Measurements from ENCODE around the gene ELMO1.
A peak's percentile ranks its signal among the peaks of the same experiment; 100 is the strongest.

The ELMO1 gene

DNA sequence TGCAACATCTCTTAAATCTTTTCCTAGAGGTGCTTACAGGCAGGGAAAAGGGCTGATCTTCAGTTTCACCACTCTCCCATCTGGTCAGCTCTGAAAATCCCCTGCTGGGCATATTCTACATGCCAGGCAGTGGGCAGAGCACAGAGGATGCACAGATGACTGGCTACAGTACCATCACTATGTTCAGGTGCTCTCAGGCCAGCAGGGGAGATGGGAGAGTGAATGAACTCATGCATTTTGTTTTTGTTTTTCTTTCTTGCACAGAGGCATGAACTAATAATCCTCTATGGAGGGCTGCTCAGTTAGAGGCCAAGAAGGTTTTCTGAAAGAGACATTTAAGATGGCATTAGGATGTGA, 19.3 kb downstream of the ELMO1 start:
- no peak for DNase-seq

DNA sequence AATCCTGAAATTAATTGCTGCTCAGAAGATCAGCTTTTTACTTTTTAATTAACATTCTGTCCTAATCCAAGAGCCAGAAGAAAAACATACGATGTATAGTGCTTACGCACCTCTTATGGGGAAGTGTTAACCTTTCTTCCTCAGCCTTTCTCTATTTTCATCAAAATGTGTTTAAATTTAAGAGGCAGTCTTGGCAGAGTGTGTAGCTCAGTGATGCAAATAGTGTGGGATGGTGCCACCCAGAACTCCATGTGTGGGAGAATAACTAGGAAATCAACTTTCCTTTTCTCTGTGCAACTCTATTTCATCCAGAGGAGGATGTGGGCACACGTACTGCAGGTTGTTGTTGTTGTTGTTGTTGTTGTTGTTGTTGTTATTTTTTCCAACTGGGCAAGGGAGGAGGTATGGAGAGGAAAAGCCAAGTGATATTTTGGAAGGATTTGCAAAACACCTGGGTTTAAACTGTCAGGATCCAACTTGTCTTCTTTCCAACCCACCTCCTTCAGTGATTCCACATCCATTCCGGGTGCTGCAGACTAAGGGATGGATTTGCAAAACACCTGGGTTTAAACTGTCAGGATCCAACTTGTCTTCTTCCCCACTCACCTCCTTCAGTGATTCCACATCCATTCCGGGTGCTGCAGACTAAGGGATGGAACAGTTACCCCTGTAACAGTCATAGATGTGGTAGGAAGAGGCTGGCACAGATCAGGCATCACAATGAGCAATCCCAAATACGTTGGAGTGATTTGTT, 19.8 kb downstream of the ELMO1 start:
- DNase-seq, result no peak

DNA sequence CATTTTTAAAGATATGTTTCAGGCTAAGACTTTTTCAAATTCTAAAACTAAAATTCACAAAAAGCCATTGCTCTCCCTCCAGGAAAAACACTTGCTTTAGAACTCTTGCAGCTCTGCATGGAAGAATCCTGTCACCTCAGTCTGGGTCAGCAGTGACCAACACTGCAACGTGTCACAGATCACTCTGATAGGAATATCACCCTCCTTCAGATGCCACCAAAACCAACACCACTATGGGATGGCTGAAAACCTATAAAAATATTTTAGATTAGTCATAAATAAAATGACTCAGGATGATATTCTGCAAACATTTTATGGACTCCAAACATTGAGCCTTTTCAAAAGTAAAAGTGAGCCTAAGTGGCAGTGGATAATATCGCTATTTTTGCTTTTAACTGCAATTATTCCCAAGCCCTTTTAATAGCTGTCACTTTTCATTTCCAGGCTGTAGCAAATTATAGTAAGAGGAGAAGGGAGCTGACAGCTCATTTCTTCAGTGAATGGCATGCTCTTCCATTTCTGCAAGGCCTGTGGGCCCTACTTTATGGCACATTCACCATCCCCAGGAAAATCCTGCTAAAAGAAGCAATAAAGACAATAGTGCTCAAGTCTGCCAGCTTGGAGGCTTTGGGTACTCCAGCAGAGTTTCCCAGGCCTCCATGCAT, 21.3 kb downstream of the ELMO1 start:
- no peak for DNase-seq

DNA sequence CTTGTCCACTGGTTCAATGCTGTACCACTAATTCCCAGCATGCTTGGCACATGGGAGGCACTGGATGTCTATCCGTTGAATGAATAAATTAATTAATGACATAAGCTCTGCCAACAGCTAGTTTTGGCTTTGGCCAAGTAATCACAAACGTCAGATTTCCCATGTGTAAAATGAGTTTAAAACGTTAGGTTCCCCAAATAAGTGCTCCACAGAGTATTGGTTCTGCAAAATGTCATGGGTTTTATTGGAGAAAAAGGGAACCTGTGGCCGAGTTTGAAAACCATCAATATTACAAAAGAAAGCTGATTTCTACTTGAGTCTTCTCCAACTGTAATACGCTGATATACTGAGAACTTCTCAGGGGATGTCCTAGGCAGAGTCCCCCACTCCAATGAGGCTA, 23.2 kb downstream of the ELMO1 start:
- DNase-seq, result no peak

DNA sequence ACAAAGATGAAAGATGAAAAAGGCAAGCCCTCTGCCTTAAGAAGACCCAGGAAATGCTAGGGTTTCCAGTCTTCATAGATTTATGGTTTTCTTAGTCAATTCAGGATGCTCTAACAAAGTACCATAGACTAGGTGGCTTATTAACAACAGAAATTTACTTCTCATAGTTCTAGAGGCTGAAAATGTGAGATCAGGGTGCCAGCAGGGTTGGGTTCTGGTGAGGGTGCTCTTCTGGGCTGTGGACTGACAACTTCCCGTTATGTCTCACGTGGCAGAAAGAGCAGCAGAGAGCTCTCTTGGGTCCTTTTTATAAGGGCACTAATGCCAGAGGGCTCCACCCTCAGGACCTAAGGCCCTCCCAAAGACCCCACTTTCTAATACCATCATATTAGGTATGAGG, 23.7 kb downstream of the ELMO1 start:
- DNase-seq, result no peak

DNA sequence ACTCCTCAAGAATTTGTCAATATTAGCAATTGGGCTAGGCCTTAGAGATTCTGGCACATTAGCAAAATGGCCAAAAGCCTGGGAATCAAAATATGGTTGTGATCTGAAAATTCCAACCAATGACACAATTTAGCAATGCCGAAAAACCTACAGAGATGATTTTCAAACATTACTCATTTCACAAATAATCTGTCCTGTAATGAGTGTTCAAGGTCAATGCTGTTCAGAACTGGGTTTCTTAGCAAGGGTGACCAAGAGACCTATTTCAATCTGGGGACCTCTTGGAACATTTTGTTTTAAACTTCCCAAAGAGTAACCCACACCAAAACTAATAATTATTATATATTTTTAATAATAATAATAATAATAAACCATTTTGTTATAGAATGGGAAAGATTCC, 24.1 kb downstream of the ELMO1 start:
- DNase-seq, result no peak

DNA sequence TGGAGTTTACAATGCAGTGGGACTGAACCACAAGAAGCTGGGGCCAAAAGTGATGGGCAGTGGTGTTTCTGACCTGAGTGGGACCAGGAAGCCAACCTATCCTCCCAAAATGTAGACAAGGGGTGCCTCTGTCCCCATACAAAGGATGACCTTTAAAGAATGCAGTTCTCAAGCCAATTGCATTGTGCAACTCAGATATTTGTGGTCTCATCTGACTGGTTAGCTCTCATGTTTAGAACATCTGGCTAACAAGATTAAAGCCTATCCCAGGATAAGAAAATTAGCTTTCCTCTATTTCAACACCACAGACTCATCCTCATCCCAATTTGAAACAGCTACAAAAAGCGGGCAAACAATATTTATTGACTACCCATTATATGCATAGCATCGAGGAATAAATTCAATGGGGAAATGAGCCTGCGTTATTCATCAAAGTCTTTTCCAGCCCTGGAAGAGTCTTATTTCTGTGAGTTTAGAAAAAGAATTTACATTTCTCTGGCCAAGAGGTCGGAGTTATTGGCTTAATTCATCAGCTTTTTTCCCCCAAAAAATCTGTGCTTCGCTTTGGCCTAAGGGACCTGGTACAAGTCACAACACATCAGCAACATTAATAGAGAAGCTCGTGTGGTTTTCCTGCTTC, 26.7 kb downstream of the ELMO1 start:
- no peak for DNase-seq

DNA sequence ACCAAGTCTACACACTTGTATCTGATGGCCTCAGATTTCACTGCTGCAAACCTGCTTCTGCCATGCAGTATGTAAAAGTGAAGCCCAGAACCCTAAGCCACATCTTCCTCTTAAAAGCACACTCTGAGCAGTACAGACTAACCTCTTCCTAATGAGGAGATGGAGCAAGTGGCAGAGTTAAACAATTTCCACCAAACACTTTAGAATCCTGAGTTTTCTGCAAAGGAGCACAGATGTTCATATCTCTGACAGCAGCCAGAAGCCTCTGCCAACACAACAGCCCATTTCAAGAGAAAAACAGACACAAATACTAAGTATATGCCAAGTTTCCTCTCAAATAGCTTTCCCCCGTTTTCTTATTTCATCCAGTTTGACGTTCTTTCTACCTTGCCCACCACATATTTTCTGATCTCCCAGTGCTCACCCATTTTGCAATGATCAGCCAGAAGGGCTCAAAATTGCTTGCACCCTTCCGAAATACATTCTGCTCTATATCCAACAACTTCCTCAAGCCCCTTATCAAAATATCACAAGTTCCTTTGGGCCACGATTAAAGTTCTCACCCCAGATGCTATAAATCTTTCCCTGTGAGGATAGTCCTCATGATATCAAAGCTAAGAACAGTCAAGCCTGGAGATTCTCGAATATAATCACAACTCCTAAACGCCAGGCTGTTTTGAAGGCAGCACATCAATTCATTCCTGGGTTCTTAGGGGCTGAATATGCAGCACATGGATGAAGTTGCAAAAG, 27.5 kb downstream of the ELMO1 start:
- no peak for DNase-seq

DNA sequence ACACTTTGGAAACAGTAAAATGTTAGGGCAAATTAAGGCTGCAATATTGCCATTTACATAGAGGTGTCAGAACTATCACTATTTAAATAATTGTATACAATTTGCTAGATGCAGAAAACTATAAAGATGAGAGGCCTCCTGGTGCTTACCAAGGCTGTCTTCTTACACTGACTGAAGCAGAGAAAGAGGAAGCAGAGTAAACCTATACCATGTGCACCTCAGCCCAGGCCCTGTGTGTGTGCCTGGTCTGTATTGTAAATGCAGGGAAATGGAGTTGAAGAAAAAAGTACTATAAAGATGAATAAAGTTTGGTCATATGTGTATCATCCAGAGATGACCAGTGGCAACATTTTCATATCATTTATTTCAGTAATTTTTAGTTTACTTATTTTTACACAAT, 29.2 kb downstream of the ELMO1 start:
- no peak for DNase-seq

DNA sequence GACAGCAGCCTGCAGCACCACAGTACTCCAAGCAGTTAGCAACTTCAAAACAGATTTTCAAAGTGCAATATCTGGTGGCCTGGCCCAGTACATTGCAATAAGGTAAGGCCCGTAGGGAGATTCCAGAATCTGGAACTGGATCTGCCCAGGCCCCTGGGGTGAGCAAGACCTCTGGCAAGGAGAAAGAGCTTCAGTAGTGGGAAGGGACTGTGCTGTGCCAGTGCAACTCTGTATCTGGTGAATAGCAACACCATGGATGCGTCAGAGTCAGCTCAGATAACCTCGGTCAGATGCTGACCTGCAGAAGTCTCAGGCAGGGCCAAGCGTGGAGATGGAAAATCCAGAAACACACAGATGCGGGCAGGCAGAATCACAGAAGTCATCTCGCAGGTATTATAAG, 30.3 kb downstream of the ELMO1 start:
- no peak for DNase-seq

DNA sequence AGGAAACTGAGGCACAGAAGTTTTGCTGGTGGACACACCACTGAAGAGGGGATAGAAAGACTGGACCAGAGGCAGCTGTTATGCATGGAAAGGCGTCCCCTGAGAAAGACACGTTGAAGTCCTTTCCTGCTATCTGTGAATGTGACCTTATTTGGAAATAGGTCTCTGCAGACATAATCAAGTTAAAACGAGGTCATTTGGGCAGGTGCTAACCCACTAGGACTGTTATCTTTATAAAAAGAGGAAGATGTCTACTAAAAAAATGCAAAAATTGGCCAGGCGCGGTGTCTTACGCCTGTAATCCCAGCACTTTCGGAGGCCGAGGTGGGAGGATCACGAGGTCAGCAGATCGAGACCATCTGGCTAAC, 31.6 kb downstream of the ELMO1 start:
- no peak for DNase-seq

DNA sequence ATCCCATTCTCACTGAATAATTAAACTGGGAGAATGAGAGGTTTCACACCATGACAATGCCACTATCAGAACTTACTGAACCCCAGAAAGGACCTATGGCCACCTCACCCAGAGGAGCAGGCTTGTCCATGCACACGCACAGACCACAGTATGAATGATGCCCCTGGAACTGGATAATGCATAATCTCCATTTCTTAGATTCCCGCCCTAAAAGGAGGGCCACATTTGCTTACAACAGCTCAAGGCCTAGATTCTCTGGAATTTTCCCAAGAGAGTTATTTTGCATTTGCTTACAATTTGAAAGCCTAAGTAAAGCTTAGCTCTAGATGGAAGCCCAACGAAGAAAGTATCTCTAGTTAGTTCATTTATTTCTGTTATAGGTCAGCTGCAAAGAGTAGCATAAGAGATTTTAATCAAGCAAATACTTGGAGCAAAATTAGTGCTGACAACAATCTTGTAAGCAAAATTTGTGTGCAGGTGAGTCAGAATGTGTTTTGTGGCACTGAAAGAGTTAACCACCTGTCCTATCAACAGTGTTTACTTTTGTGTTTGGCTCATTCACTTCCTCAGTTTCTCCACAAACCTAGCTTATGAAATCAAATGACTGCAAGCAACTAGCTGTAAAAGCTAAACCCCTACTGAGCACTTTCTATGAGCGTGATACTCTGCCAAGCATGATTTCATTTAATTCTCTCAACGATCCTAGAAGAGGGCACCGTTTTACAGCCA, 32.1 kb downstream of the ELMO1 start:
- no peak for DNase-seq

DNA sequence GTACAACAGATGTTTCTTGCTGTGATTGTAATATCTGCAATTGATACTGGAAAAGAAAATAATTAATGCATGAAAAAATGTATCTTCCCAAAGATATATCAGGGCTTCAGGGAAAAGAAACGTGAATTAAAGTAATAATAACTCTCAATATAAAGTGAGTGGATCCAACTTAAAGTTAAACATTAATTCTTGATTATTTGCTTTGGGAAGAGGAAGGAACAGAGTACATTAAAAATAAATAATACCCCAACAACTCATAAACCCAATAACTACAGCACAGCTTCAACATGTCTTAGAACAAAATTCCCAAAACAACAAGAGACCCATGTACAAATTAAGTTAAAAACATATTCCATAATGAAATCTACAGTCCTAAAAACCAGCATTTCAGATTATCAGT, 33.0 kb downstream of the ELMO1 start:
- no peak for DNase-seq

DNA sequence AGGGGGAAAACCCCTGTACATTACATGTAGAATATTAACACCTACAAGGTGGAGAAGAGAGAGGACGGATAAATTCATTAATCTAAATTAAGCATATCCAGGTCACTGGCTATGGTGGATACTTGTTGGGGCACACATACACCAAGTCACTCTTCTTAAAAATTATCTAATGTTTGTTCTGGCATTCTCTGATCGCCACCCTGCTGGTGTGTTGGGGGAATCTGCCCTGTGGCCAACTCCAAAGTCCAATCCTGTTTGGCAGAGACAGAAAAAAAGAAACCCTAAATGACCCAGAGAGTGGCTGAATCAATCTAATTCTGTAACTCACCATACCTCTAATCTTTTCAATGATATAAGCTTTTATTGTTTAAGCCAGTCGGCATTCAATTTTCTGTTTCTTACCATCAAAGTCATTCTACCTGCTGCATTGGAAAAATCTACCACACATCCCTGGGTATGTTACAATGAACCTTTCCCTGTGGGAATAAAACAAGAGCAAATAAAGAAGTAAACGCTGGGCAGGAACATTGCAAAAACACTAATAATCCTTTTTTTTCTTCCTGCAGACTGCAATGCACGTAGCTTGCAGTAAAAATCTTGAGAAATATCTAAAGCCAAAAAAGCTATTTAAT, 34.2 kb downstream of the ELMO1 start:
- DNase-seq, result no peak

DNA sequence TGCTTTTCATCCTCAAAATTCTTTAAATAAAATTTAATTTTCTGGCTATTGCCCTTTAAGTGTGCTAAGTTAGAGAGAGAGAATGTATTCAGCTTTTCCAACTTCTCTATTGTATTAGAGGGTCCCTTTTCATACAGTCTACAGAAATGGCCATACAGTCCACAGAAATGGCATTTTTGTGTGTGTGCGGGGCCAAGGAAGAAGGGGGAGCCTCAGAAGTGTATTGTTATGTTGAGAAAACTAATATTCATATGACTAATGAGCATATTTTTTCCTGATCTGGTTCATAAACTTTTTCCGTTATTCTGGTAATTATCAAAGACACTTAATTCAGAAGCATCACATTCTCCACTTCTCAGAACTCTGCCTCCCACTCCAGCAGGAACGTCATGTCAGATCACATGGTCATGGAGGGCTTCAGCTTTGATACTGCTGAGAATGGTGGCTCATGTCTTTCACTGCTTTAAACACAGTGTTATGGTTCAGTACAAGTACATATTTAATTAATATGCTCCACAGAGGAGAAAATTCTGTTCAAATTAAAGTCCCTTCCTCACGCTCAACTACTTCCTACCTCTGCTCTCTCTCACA, 37.1 kb downstream of the ELMO1 start:
- peak; percentile 20 for DNase-seq

DNA sequence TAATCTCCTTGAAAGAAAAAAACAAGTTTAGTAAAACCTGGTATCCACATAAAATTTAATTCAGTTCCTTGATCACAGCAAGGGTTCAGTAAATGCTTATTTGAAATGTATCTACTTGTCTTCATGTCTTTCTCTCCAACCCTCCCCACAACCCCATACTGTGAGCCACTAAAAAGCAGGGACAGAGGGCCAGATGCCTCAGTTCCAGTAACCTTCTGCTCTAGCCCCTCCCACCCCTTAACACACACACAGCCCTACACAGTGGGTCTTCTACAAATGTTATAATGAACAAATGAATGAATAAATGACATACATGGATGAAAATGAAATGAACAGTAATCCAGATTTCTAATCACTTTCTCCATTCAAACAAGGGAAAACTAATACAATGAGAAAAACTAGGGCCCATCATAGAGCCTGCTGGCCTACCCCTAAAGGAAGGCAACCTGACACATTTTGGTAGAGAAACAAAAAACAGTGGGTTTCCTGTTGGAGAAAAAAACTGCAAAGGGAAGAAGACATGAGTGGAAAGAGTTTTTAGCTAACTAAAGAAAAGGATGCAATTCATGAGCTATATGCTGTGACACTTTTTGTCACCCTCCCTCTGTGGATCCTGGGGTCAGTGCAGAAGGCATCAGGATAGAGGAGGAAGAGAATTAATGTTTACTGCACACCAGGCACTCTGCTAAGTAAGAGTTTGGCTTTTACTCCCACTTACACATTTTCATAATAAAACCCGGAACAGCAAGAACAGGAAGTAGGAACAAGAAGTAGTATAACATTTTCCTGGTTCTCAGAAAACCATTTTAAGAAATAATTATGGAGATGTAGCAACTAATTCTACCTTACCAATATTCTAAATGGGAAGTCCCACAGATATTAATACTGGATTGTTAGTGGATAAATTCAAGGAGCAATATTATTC, 38.1 kb downstream of the ELMO1 start:
- DNase-seq, result no peak

DNA sequence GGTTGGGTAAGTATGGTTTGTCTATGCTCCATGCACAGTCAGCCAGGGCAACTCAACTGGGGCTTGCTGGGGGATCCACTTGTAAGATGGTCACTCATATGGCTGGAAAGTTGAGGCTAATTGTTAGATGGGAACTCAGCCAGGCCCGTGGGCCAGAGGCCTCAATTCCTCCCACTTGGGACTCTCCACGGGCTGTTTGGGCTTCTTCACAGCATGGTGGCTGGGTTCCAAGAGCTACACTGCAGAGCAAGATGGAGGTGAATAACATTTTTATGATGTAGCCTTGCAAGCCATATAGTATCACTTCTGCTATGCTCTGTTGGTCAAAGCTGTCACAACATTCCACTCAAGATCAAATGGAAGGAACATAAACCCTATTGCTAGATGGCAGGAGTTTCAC, 39.2 kb downstream of the ELMO1 start:
- no peak for DNase-seq

DNA sequence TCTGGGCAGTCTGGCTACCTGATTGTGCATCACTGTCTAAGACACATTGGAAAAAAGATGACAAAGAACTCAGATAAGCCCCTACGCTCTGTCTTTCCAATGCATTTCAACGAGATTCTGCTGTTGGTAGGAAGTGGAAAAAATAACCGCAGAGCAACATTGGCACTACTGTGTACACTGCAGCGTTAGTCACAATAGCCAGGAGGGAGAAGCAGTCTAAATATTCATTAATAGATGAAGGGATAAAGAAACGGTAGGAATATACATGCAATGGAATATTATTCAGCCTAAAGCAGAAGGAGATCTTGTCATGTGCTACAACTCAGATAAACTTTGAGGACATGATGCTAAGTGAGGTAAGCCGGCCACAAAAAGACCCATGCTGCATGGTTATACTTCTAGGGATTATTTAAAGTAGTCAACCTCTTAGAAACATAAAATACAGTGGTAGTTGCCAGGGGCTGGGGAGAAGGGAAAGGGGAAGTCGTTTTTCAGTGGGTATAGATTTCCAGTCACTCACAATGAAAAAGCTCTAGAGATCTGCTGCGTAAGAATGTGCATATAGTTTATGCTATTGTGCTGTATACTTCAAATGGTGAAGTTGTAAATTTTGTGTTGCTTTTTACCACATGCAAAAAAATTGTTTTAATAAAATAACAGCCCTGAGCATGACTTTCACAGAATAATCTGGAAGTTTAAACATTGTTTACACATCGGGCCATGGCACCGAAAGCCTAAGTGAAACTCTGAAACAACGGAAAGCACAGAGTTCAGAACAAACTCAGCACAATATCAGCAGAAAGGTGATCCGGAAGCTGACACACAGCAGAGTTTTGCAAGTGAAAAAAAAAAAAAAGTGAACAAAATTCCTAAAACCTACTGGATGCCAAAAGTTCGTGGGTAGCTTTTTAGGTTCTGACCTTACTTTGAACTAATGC, 40.1 kb downstream of the ELMO1 start:
- DNase-seq, result peak; percentile 33

DNA sequence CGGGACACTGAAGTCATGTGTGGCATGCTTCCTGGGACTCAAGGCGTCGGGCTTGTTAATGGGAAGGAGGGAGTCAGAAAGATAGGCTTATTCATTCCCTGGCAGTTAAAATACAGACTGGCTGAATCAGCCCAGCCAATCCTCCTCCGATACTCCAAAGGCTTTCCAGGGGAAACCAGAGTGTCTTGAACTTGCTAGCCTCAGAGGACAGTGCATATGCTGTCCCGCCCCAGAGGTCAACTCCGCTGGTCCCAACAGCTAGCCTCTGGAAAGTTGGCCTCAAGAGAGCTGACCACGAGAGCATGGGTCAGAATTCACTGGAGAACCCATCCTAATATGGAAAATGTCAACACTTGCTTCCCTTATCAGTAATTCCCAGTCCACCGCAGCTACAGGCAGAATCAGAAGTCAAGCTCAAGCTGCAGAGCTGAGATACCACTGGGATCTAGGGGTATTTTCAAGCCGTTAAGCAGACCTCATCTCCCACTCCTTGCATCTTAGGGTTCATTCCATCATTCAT, 43.0 kb downstream of the ELMO1 start:
- DNase-seq, result no peak

DNA sequence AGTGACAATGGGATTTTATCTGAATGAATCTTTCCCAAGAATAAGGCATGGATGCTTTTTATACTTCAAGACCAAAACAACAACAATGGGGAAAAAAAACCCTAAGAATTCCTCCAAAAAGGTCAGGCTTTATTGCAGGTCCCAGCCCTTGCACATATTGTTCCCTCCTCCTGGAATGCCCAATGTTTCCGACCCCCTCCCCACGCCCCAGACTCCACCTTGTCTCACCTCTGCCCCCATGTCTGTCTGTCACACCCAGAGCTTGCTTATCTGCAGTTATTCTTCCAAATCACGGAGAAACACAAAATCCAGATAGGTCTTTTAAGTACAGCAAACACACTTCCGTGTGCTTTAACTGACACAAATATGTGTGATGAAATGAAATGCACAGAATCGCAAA, 43.5 kb downstream of the ELMO1 start:
- no peak for DNase-seq

Measured in CD4-positive, alpha-beta T cell treated with Interleukin-17A for 4 hours (primary cell).